Adrenal gland (tissue), 5 donors: ENCODE measurements around the gene CEND1.

ENCODE experiments used
- POLR2A ChIP-seq, 2 donors: fragments of 450-650 bp; IDR thresholded peaks; one replicate each; pipeline ENCODE4 v1.6.1; 2017; ENCODE audit warnings: antibody characterized with exemption in 2 of 2, mild to moderate bottlenecking in 2 of 2, moderate library complexity in 1 of 2
- TF ChIP-seq, protein P1 (sequence below), 6 experiments: fragments of 450-650 bp in 4 of 6; fragments of 200-600 bp in 2 of 6; sonication (generic) in 1 of 6; IDR thresholded peaks; 1 replicate in 5 of 6; 2 replicates in 1 of 6; pipeline versions ENCODE4 v1.5.1 to v1.8.0; 2016 to 2021; ENCODE audit warnings: antibody characterized with exemption in 6 of 6, mild to moderate bottlenecking in 2 of 6, moderate library complexity in 1 of 6
- donor health status: DM: no; HTN: no; CAD: no.

DNA sequence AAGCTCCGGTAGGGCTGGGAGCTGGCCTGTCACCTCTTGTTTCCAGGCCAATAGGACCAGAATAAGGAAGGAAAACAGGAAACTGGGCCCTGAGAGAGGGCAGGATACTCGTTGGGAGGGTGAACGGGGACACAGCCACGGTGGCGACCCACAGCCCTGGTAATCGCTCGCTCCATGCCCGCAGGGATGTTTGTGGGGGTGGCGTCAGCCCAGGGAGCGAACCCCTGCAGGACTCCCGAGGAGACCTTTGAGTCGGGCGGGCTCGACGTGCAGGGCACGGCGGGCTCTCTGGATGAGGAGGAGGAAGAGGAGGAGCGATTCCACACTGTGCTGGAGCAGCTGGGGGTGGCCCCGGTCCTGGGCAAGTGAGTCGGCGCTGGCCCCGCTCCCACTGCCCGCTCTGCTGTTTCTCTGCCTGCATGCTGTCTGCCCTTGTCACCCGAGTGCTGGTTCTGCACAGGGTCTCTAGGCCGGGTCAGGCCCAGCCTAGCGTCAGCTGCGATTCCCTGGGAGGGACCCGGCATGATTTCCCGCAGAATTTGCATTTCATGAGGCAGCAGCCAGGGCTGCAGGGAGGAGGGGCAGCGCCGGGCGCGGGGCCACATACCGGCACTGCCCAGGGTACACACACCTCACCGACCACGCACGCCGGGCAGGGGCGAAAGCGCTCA lies 39.4 kb upstream of the CEND1 start:
- TF ChIP-seq, protein P1, sequence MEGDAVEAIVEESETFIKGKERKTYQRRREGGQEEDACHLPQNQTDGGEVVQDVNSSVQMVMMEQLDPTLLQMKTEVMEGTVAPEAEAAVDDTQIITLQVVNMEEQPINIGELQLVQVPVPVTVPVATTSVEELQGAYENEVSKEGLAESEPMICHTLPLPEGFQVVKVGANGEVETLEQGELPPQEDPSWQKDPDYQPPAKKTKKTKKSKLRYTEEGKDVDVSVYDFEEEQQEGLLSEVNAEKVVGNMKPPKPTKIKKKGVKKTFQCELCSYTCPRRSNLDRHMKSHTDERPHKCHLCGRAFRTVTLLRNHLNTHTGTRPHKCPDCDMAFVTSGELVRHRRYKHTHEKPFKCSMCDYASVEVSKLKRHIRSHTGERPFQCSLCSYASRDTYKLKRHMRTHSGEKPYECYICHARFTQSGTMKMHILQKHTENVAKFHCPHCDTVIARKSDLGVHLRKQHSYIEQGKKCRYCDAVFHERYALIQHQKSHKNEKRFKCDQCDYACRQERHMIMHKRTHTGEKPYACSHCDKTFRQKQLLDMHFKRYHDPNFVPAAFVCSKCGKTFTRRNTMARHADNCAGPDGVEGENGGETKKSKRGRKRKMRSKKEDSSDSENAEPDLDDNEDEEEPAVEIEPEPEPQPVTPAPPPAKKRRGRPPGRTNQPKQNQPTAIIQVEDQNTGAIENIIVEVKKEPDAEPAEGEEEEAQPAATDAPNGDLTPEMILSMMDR (IDR thresholded peaks at IDR 0.05), result no peak
- TF ChIP-seq POLR2A (IDR thresholded peaks at IDR 0.05), result no peak
